HepG2 (cell line): ENCODE measurements around the gene DCAF7. TPM values are rescaled to one million over a fixed set of nuclear protein-coding genes. Genes with fewer than 3 reads are reported as not detected.

Source experiments
- RCOR2 ChIP-seq: IDR thresholded peaks from 2 replicates; pipeline ENCODE4 v1.6.1; 2016; ENCODE audit warnings: missing biosample characterization, missing genetic modification reagents
- SMARCE1 ChIP-seq: fragments of 450-650 bp; IDR thresholded peaks from 2 replicates; pipeline ENCODE4 v1.6.1; 2017; ENCODE audit warnings: borderline replicate concordance
- U2AF1 ChIP-seq: fragments of 200-400 bp; formaldehyde crosslinking; optimal IDR thresholded peaks from 2 replicates; pipeline ENCODE3; 2017; ENCODE audit warnings: mild to moderate bottlenecking, low read depth, low read length
- ZBTB10 ChIP-seq: sonication (generic); formaldehyde crosslinking; IDR thresholded peaks from 2 replicates; pipeline ENCODE4 v1.4.0; 2020; ENCODE audit warnings: missing genetic modification reagents, borderline replicate concordance
- ZKSCAN1 ChIP-seq: fragments of 150-350 bp; IDR thresholded peaks from 2 replicates; pipeline ENCODE4 v1.6.1; 2014; ENCODE audit warnings: low read length
- ZNF136 ChIP-seq: sonication (generic); formaldehyde crosslinking; IDR thresholded peaks from 2 replicates; pipeline ENCODE4 v1.8.1; 2022; ENCODE audit warnings: low read depth, mild to moderate bottlenecking, moderate library complexity, missing genetic modification reagents
- ZNF138 ChIP-seq: sonication (generic); formaldehyde crosslinking; IDR thresholded peaks from 2 replicates; pipeline ENCODE4 v1.5.0; 2020; ENCODE audit warnings: mild to moderate bottlenecking, low read depth, missing genetic modification reagents
- ZNF224 ChIP-seq: sonication (generic); formaldehyde crosslinking; IDR thresholded peaks from 2 replicates; pipeline ENCODE4 v1.5.0; 2020; ENCODE audit warnings: mild to moderate bottlenecking, missing genetic modification reagents
- ZNF431 ChIP-seq: sonication (generic); formaldehyde crosslinking; IDR thresholded peaks from 2 replicates; pipeline ENCODE4 v1.9.0; 2022; ENCODE audit warnings: missing genetic modification reagents, low read depth, mild to moderate bottlenecking, borderline replicate concordance
- ZNF530 ChIP-seq: sonication (generic); formaldehyde crosslinking; IDR thresholded peaks from 2 replicates; pipeline ENCODE4 v1.5.0; 2020; ENCODE audit warnings: low read depth, mild to moderate bottlenecking, missing genetic modification reagents
- ZNF704 ChIP-seq: sonication (generic); formaldehyde crosslinking; IDR thresholded peaks from 2 replicates; pipeline ENCODE4 v1.8.1; 2023; ENCODE audit warnings: mild to moderate bottlenecking, inconsistent platforms, moderate library complexity, missing genetic modification reagents, borderline replicate concordance
- ZNF816 ChIP-seq: sonication (generic); formaldehyde crosslinking; IDR thresholded peaks from 2 replicates; pipeline ENCODE4 v1.8.0; 2022; ENCODE audit warnings: missing genetic modification reagents, mild to moderate bottlenecking, borderline replicate concordance
- ZSCAN30 ChIP-seq: sonication (generic); formaldehyde crosslinking; IDR thresholded peaks from 2 replicates; pipeline ENCODE4 v1.5.0; 2020; ENCODE audit warnings: mild to moderate bottlenecking, missing genetic modification reagents
- polyA plus RNA-seq, 8 experiments: library from polyadenylated mRNA; depleted of rRNA in 3 of 8; stranded (reverse) in 7 of 8; unstranded in 1 of 8; fragments of >200 nt; fragmentation: Illumina TruSeq in 4 of 8; extraction: Trizol in 4 of 8; gene quantifications; 2 replicates each; pipeline versions ENCODE4 v1.2.1 to v1.2.3, GENCODE V29; 2011 to 2016; ENCODE audit warnings: low read depth in 4 of 8, missing spikeins in 1 of 8, mixed read lengths in 1 of 8; ENCODE audit not compliant: insufficient read depth in 1 of 8
- total RNA-seq, 5 experiments: library from RNA; depleted of rRNA; stranded (reverse); fragments of >200 nt; fragmentation: Illumina TruSeq; extraction: Trizol; gene quantifications; 2 replicates each; pipeline ENCODE4 v1.2.3, GENCODE V29; 2016; ENCODE audit warnings: low read depth in 1 of 5
- TF ChIP-seq, protein P1 (sequence below): sonication (generic); formaldehyde crosslinking; IDR thresholded peaks from 2 replicates; pipeline ENCODE4 v1.8.0; 2022; ENCODE audit warnings: missing genetic modification reagents, mild to moderate bottlenecking, inconsistent platforms, borderline replicate concordance
- TF ChIP-seq, protein P2 (sequence below): sonication (generic); formaldehyde crosslinking; IDR thresholded peaks from 2 replicates; pipeline ENCODE4 v1.4.0; 2020; ENCODE audit warnings: missing genetic modification reagents, mild to moderate bottlenecking, borderline replicate concordance

DCAF7 gene
- total and polyA plus RNA-seq, 2 of the 13 experiments (the other 11 are each of a cell fraction or from before 2014, with no cell fraction given) = 55.2 to 73.4 TPM

DNA sequence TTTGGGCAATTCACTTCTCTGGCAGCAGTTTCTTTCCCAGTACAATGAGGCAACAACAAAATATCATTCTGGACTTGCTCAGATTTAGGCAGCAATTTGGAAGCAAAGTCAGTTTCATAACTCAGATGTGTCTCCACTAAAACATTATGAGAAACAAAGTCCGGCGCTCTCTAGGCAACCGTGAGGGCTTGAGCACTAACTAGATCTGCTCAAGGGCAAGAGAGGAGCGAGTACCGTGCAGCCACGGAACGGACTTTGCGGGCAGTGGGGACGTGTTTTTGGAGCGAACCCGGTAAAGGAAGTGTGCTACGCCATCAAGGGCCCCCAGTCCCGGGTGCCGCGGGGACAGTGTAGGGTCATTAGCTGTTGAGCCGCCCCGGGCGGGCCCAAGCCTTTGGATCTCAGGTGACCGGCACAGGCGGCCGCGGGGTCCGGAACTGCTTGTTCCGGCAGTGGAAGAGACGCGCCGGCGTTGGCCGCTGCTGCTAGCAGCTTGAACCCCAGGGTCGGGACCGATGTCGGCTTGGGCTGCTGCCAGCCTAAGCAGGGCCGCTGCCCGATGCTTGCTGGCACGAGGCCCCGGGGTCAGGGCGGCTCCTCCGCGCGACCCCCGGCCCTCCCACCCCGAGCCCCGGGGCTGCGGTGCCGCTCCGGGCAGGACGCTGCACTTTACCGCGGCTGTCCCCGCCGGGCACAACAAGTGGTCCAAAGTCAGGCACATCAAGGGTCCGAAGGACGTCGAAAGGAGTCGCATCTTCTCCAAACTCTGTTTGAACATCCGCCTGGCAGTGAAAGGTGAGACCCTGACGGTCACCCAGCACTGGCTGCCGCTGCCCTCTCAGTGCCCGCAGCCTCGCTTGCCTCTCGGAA is 50.5 kb downstream of the DCAF7 start, which contains the start of gene TACO1 (continued):
- TF ChIP-seq ZNF138 (CRISPR knock-in tag) = 0 out of 2 replicates have a peak, but pooled peaks have one; percentile 74
- TF ChIP-seq SMARCE1 = no peak
- TF ChIP-seq ZNF431 (CRISPR knock-in tag) = peak; percentile 62; the same call in 1 of the 2 replicates
- peak; percentile 95 for TF ChIP-seq U2AF1
- TF ChIP-seq, protein P1, sequence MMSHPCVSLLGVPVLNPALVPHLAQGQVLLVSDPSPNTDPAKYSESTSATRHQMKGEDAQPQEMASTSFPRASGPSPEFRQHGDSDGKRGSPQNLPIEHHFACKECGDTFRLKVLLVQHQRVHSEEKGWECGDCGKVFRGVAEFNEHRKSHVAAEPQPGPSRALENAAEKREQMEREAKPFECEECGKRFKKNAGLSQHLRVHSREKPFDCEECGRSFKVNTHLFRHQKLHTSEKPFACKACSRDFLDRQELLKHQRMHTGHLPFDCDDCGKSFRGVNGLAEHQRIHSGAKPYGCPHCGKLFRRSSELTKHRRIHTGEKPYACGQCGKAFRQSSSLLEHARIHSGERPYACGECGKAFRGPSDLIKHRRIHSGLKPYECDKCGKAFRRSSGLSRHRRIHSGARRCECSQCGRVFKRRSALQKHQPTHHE (CRISPR knock-in tag) = peak; percentile 95; the same call in 1 of the 2 replicates
- TF ChIP-seq ZBTB10 (CRISPR knock-in tag) = peak; percentile 60; the same call in 1 of the 2 replicates
- TF ChIP-seq ZNF530 (CRISPR knock-in tag) = peak; percentile 54; the same call in 1 of the 2 replicates
- no peak; the same call in 1 of the 2 replicates for TF ChIP-seq ZNF816 (CRISPR knock-in tag)
- peak; percentile 82 for TF ChIP-seq ZNF704 (CRISPR knock-in tag)
- TF ChIP-seq, protein P2, sequence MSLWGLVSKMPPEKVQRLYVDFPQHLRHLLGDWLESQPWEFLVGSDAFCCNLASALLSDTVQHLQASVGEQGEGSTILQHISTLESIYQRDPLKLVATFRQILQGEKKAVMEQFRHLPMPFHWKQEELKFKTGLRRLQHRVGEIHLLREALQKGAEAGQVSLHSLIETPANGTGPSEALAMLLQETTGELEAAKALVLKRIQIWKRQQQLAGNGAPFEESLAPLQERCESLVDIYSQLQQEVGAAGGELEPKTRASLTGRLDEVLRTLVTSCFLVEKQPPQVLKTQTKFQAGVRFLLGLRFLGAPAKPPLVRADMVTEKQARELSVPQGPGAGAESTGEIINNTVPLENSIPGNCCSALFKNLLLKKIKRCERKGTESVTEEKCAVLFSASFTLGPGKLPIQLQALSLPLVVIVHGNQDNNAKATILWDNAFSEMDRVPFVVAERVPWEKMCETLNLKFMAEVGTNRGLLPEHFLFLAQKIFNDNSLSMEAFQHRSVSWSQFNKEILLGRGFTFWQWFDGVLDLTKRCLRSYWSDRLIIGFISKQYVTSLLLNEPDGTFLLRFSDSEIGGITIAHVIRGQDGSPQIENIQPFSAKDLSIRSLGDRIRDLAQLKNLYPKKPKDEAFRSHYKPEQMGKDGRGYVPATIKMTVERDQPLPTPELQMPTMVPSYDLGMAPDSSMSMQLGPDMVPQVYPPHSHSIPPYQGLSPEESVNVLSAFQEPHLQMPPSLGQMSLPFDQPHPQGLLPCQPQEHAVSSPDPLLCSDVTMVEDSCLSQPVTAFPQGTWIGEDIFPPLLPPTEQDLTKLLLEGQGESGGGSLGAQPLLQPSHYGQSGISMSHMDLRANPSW (CRISPR knock-in tag) = peak; percentile 79; the same call in 1 of the 2 replicates
- peak; percentile 87 for TF ChIP-seq ZSCAN30 (CRISPR knock-in tag)
- TF ChIP-seq ZNF224 (CRISPR knock-in tag) = peak; percentile 89; the same call in 1 of the 2 replicates
- peak; percentile 83; the same call in 1 of the 2 replicates for TF ChIP-seq ZNF136 (CRISPR knock-in tag)
- TF ChIP-seq RCOR2 (CRISPR knock-in tag) = peak; percentile 64; the same call in 1 of the 2 replicates
- peak; percentile 72 for TF ChIP-seq ZKSCAN1
